HUDEP-2 (cell line): ENCODE data around the gene LPP.

ENCODE experiments used
- DNase-seq, 76 experiments: peaks; one replicate each; lab custom pipeline; 2025; ENCODE audit not compliant: unreplicated experiment in 76 of 76; lab: John Stamatoyannopoulos, UW

The LPP gene

DNA sequence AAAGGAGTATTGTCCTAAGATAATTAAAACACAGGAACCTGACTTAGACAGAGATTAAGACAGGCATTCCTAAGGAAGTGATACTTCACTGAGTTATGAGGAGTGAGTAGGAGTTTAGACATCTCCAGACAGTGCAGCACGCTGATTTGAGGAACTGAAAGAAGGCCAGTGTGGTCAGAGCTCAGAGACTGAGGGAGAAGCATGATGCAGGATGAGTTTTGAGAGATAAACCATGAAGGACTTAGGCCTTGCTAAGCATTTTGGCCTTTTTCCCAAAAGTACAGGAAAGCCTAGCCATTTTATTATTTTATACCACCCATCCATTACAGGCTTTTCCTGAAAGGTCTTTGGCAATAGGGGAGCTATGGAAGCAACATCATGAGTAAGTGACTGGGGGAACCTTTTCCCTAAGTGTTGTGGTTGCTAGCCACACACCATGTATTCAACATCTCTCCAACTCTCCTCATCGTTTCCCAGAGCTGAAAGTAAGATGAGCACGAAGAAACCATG is 642.2 kb downstream of the LPP start:
- DNase-seq = peak in 1 of 76 experiments; percentile 0

DNA sequence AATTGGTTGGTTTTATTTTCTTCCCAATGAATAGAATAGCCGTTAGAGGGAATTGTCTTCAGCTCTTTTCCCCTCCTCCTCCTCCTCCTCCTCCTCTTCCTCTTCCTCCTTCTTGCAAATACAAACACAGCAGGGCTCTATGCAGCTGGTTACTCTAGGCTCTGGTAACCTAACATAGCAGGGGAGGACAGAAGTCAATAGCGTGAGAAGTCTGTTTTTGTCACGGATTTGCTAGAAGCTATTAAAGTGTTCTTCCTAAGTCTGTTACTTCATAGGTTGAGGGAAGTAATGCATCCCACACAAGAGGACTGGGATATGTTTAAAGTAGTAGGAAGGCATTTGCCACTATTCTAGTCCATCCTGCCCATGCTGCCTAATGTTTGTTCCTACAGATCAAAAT is 643.1 kb downstream of the LPP start:
- DNase-seq = no peak

DNA sequence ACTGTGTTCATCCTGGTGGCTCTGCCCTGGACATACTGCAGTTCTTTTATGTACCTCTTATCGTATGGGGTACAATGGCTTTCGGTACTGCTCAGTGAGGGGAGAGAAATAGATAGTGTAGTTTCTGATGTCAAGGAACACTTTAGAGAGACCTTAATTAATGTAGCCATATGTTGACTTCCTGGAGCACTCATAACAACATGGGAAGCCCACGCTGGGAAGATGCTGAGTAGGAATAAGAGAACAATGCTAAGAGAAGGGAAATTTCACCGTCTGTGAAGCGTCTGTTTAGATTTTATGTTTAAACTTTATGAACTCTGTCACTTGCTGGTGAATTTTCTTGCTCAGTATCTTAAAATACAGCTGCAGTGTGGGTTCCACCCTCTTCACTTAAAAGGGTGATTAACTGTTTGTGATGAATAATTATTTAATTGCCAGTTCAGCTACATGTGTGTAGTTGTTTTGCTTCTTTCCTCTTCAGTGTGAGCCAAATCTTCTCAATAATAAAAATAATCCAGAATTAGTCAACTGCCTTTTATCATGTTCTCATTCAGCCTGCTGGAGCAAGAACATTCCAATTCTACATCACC is 644.7 kb downstream of the LPP start:
- no peak for DNase-seq

DNA sequence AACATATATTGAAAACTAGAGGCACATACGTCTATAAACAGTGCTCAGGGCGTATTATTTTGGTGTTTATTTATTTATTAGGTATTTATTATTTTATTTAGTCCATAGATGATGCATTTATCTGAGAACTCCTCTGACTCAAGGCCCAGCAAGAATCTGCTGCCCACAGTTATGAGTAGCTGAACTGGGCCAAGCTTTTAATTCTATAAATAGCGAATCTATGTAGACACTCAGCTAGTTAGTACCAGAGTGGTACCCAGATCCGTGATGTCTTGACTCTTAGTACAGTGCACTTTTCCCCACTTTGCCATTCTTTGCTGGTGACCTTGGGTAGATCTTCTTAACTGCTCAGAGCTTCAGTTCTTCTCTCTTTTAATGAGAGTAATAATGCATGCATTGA is 647.4 kb downstream of the LPP start:
- DNase-seq = no peak

DNA sequence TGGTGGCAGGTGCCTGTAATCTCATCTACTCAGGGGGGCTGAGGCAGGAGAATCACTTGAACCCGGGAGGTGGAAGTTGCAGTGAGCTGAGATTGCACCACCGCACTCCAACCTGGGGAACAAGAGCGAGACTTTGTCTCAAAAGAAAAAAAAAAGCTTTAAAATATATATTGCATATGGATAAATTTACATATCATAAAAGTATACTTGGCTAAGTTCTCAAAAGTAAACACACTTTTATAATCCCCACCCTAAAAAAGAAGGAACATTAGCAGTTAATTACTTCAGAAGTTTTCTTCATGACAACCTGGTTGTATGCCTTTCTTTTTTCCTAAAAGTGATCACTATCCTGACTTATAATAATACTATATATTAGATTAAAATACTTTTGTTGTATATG is 648.7 kb downstream of the LPP start:
- DNase-seq = no peak

DNA sequence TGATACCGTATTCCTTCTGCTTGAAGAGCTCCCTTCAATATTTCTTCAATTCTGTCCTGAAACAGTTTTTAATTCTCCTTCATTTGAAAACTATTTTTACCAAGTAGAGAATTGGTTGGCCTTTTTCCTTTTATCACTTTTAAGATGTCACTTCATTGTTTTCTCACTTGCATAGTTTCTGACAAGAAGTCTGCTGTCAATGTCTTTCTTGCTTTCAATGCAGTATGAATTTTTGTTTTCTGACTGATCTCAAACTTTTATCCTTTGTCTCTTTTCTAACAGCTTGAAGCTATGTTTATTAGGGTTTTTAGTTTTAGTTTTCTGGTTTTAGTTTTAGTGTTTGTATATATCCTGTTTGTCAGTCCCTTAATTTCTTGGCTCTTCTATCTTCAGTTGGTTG is 653.0 kb downstream of the LPP start:
- no peak for DNase-seq

DNA sequence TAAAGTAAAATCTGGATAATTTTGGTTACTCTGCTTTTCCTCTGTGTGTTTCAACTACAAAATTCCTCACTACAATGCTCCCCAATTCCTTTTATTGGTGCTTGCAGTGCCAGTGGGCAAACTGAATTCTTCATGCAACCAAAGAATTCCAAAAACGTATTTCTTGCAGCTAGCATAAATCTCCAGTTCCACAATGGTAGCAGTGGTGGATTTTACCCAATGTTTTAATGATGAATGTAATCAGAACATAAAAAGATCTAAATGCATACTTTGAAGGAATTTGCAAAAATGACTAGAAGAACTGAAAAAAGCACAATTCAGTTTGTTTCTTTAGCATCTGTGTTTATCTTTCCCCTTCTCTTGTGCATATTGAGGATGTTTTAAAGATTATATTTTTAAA is 658.2 kb downstream of the LPP start:
- DNase-seq = no peak

DNA sequence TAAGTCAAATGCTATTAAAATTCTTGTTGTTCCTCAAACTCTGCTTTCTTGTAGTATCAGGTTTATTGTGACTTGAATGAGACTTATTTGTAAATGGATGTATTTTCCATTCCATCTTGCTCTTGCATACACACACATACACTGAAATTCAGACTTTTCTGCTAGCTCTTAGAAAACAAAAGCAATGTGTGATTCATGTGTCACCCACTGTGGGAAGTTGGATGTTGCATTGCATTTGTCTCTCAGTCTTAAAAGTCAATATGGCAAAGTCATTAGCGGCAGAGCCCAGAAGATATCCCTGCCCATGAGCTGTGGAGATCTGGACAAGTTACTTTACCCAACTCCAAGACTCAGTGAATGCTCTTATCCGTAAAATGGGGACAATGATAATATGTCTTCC is 660.6 kb downstream of the LPP start:
- no peak for DNase-seq

DNA sequence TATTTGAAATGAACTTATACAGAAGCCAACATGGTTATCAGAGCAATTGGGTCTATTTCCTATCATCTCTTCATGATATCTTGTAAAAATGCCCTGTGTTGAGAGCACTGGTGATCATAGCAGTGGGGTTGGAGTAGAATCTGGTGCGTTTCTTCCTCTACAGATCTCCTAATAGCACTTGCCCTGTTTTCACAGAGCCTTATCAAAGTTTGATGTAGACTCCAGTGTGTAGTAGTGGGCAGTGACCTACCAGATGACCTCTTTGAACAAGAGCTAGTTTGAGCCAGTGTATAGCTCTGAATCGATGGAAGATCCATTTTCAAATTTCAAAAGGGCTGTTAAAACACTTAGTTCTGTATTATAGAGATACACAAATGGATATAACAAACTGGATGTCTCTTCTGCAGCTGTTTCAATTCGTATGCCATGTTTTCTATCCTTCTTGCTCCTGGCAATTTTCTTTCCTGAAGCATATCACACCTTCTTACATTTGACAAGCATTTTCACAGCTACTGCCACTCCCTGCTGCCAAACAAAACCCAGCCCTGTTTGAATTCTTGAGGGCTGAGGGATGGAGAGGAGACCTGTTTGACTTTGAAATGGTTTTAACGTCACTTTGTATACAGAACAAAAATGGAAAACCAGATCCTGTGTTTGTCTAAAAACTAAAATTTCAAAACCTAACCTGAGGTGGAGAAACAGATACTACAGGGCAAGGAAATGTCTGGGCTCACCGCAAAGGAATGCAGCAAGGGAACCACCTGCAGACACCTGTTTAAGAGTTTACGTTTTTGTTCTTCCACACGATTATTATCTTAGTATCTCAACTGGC is 663.4 kb downstream of the LPP start:
- no peak for DNase-seq

DNA sequence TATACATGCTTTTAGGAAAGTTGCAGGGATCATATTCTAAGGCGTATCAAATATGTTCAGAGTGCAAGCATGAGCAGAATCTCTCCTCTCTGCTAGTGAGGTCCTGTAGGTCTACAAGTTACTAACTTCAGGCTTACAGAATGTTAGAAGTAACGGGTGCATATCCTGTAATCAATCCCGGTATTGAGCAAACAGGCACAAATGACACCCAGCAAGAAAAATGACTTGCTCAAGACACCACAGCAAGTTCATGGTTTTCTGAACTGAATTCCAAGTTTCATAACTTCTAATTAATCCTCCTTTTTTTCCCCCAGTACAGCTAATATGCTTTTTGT is 663.9 kb downstream of the LPP start:
- DNase-seq = no peak

DNA sequence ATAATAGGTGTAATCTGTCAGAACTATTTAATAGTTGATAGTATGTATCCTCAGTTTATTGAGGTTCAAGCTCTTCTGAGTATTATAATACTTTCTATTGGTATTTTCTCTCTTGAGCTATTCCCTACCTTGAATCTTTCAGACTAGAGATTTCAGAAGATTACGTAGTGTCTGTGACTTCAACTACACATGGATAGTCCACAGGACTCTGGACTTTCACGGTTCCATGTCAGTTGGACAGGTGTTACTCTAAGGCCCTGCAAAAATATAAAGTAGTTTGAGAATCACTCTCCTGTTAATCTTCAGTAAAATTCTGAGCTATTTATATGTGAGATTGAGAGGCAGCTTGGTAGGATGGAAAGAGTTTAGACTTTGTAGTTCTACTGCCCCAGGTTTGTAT is 664.3 kb downstream of the LPP start:
- no peak for DNase-seq

DNA sequence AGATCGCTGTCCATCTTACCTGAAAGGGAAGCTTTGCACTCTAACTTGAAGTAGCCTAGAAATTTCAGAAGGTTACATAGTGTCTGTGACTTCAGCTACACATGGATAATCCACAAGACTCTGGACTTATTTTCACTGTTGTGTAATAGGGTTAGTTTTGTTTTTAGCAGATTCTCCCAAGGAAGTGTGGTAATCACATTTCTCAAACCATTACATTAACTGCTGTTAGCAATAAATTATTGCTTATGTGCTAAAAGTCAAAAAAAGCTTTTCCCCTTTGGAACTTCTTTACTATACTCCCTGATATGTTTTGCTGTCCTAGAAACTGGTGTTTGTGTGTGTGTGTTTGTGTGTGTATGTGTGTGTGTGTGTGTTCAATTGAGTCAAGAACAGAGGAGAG is 666.0 kb downstream of the LPP start:
- no peak for DNase-seq

DNA sequence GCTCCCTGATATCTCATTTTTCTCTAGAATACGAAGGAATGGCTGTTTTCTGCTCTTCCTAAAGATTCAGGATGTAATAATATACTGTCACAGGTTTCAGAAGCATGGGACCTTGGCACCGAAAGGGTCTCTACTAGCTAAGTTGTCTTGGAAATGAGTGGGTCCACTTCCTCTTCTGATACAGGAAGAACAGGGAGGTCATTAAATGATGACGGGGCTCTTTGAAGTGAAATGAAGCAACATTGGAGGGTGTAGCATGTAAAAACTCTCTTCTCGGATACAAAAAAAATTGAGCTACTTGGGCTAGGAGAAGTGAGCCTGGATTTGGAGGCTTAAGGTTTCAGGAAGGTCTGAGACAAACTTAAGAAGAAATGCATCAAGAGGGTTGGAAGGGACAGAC is 668.0 kb downstream of the LPP start:
- DNase-seq = no peak

DNA sequence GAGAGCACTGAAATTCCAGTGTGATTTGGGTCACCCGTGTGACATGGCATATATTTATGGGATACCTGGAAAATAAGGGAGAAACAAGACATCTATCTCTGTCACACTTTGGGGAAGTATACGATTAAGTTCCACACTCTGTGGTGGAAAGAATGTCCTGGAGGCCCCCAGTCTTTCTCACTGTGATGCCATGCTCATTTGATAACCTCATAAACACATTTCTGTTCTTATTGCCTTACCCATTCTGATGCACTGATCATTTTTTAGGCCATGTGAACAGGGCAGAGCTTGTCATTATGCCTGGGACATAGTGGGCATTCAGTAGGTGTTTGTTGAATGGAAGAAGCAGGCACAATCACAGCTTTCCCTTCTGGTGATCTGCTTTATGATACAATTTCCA is 668.5 kb downstream of the LPP start:
- no peak for DNase-seq

DNA sequence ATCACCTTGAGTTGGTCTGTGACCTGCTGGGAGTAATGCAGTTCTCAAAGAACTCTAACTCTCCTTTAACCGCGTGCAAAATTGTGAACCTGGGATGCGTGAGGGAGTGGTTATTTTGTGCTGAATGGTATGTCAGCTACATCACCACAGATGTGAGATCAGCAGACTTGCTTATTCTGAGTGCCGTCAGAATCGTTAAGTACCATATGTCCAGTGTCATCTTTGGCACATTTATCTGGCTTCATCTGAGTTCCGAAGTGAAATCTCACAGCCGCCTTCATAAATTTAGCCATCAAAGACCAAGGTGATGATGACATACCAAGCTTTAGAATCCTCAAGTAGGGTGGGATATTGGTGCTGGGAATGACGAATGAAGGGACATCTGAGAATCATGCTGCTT is 670.6 kb downstream of the LPP start:
- no peak for DNase-seq

DNA sequence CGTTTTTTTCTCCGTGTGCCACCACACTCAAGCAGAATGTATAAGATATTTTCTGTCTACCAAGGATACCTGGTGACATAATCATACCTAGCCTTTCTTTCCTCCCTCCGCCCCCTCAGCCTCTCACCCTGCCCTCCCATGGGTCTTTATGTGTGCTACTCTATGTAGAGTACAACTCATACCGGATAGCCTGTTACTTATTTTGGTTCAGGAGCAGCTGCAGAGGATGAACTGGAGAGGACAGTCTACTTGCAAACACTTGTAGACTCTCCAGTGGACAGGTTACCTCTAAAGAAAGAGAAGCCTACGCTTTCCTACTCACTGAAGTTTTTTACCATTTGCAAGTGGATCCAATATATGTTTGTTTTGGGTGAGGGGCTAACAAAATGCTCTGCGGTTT is 671.9 kb downstream of the LPP start:
- no peak for DNase-seq

DNA sequence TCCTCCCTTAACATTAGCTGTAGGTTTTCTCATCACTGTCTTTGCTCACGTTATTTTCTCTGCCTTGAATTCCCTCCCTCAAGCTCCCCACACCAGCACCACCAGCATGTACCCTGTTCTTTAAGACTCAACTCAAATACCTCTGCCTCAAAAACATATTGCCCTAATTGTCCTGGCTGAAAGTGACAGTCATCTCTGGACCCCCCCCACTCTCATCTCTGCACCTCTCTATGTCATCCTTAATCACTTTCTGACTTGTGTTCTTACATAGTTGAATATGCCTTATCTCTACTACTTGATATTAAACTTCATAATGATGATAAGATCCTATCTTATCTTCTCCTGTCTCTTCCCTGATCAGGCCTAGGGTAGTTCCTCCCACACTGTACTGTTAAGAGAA is 672.6 kb downstream of the LPP start:
- DNase-seq = no peak

DNA sequence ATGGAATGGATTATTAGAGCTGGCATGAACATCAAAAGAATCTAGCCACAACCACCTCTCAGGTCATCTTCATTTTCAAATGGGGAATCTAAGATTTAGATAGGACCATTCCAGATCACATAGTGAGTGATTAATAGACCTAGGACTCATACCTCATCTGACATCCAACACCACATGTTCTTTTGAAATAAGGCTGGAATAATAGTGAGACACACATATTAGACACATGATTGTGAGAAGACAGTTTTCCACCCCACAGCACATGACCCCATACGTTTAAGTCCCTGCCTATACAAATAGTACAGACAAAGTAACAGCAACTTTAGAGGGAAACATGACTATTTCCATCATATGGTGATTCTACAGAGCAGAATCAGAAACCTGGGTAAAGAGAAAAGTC is 673.1 kb downstream of the LPP start:
- no peak for DNase-seq

DNA sequence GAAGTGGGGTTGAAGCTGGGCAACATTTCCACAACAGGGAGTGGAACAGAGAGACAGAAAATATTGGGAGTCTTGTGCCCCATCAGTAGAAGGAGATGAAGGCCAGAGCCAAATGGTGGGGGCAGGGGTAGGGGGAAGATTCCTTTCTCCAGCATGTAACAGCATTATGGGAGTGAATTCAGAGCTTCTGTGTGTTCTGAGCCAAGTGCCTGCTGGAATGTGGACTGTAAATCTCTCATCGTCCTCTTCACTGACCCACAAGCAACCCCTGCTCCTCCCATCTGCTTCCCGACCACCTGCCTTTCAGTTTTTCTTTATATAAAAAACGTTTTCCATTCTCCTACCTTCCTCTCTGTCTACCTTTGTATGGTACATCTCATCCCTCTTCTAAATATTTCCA is 673.6 kb downstream of the LPP start:
- DNase-seq = no peak

DNA sequence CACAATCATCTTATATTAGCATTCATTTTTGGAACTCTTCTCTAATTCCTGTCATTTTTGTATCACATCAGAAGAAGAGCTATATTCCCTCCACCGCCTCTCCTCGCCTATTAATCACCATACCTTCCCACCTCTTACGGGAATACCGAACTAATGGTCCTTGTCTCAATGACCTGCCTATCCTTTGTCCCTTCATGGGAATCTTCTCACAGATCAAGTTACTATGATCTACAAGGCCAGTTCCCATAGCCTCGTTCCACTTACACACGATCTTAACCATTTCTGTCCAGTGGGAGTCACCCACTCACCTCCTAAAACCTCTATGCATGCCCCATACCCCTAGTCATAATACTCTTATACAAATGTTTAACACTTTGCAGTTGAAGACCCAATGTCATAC is 675.2 kb downstream of the LPP start:
- DNase-seq = no peak

DNA sequence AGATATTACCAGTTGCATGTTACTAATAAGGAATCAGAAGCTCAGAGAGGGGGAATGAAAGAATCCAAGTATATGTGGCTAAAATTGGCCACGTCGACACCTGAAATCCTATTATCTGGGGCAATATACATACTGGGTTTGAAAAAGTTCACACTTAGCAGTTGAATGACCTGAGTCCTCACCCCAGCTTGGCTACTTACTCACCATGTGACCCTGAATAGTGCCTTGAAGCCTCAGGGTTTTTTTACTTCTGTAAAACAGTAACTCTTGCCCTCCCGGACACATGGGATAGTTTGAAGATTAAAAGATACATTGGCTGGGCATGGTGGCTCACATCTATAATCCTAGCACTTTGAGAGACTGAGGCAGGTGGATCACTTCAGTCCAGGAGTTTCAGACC is 675.6 kb downstream of the LPP start:
- no peak for DNase-seq

DNA sequence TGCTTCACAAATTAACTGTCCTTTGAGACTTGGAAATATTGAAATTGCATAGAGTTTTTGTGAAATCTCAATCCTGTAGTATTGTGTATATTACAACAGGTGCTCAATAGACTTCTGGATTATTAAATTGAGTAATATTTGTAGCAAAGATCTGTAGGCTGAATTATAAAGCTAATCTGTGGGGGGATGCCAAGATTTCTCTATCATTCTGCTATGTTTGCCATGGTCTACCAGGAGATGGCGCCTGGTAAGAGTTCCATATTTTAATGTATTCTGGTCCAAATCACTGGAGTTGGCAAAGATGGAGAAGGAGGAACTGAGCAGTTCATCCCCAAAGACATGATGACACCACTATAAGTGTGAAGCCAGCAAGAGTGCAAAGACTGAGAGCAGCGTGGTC is 676.9 kb downstream of the LPP start:
- DNase-seq = no peak

DNA sequence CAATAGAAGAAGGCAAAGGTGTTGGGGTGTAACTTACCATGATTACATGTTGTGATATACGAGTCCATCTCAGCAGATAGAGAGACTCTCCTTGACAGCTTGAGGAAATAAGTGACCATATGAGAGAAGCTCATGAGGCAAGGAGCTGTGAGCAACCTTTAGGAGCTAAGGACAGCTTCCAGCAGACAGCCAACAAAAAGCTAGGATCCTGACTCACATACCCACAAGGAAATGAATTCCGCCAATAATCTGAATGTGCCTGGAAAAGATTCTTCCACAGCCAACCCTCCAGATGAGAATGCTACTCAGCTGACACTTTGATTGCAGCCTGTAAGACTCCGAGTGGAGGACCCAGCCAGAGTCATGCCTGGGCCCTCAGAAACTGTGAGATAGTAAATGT is 678.2 kb downstream of the LPP start:
- no peak for DNase-seq
